Medulla oblongata (tissue), 1 donor: ENCODE data around the gene NETO1.

Experiments used
- DNase-seq: peaks from one replicate; pipeline ENCODE4 v3.0.0-alpha.2; 2015; ENCODE audit errors: extremely low spot score

The NETO1 gene

GRCh38 chr18:72867746-72868584 is at the start of gene NETO1:
NETO1 (minus strand) TSS chr18:72867987; CDS start chr18:72867291, 696 bp downstream.
- no peak for DNase-seq

- DNase-seq = no peak
Measured at GRCh38 chr18:72910045-72910444, 42.3 kb upstream of the NETO1 start.

- no peak for DNase-seq
Measured at GRCh38 chr18:72908181-72908580, 40.4 kb upstream of the NETO1 start.

GRCh38 chr18:72903033-72903432 is 35.2 kb upstream of the NETO1 start:
- no peak for DNase-seq

- DNase-seq = no peak
Measured at GRCh38 chr18:72899338-72899737, 31.6 kb upstream of the NETO1 start.

GRCh38 chr18:72898870-72899269 is 31.1 kb upstream of the NETO1 start:
- no peak for DNase-seq

- no peak for DNase-seq
Measured at GRCh38 chr18:72895548-72895947, 27.8 kb upstream of the NETO1 start.

GRCh38 chr18:72878561-72878960 is 10.8 kb upstream of the NETO1 start:
- no peak for DNase-seq

GRCh38 chr18:72878143-72878542 is 10.4 kb upstream of the NETO1 start:
- no peak for DNase-seq

GRCh38 chr18:72871091-72871490 is 3.3 kb upstream of the NETO1 start:
- no peak for DNase-seq

- DNase-seq = no peak
Measured at GRCh38 chr18:72869226-72870185, 1.7 kb upstream of the NETO1 start.

GRCh38 chr18:72868585-72869225 is 918 bp upstream of the NETO1 start:
- DNase-seq = no peak

GRCh38 chr18:72866901-72867745 is 664 bp downstream of the NETO1 start:
- DNase-seq = no peak

- DNase-seq = no peak
Measured at GRCh38 chr18:72866442-72866900, 1.3 kb downstream of the NETO1 start.

- no peak for DNase-seq
Measured at GRCh38 chr18:72863754-72864153, 4.0 kb downstream of the NETO1 start.

GRCh38 chr18:72859088-72859487 is 8.7 kb downstream of the NETO1 start:
- DNase-seq = no peak

GRCh38 chr18:72849671-72850070 is 18.1 kb downstream of the NETO1 start:
- DNase-seq = no peak

- no peak for DNase-seq
Measured at GRCh38 chr18:72848503-72849237, 19.1 kb downstream of the NETO1 start.

- no peak for DNase-seq
Measured at GRCh38 chr18:72847771-72848170, 20.0 kb downstream of the NETO1 start.
